ENCODE data around the gene BANK1. TPM values are rescaled to one million over a fixed set of nuclear protein-coding genes. Genes with fewer than 3 reads are reported as not detected.

BANK1 gene
- total and polyA plus RNA-seq, 2 of the 8 experiments (the other 6 are each of a cell fraction or from before 2014, with no cell fraction given), result 0.59 to 0.93 TPM

DNA sequence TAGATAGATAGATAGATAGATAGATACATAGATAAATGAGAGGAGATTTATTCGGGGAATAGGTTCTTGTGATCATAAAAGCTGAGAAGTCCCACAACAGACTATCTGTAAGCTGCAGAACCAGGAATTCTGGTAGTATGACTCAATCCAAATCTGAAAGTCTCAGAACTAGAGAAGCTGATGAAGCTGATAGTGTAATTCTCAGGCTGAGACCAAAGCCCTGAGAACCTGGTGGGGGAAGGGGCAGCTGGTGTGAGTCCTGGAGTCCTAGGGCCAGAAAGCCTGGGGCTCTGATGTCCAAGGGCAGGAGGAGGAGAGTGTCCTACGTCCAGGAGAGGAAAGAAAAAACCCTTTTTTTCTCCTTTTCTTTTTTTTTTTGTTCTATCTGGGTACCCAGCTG lies 8.0 kb upstream of the BANK1 start:
- H3K4me2 ChIP-seq (ENCODE audit: insufficient read depth in 1 of 2, low read depth in 2 of 2, low read length in 2 of 2), result no peak overlapping the region
- no peak overlapping the region for H2BK12ac ChIP-seq (ENCODE audit: low read depth, low read length)
- H4K8ac ChIP-seq (ENCODE audit: extremely low read depth, insufficient read depth, low read length), result no peak overlapping the region
- H3K4ac ChIP-seq (replicated peaks; ENCODE audit: insufficient read length, low read depth, low read length), result no peak overlapping the region
- no peaks in the 10 kb centered on the region for H3K23me2 ChIP-seq (ENCODE audit: low read depth, low read length)
- H2AFZ ChIP-seq (ENCODE audit: low read length), result no peak overlapping the region
- H3K79me2 ChIP-seq (ENCODE audit: control insufficient read depth in 1 of 2, insufficient read depth in 2 of 2, low read length in 2 of 2), result no peaks in the 10 kb centered on the region
- no peak overlapping the region for H4K5ac ChIP-seq (ENCODE audit: insufficient read length, low read depth, low read length)
- no peak overlapping the region for H3K14ac ChIP-seq (ENCODE audit: insufficient read length)
- POLR2A ChIA-PET (ENCODE audit: partially characterized antibody), result no interaction called here
- no peaks in the 10 kb centered on the region for H3K9me3 ChIP-seq (ENCODE audit: insufficient read depth in 2 of 2, low read depth in 1 of 2, low read length in 1 of 2)
- no peak overlapping the region for H3K27ac ChIP-seq (ENCODE audit: low read depth, low read length)
- no peaks in the 10 kb centered on the region for H4K20me1 ChIP-seq (replicated peaks in 1 of 2; ENCODE audit: control insufficient read depth in 1 of 2, insufficient read depth in 2 of 2, low read length in 2 of 2)
- no peak overlapping the region for H4K91ac ChIP-seq (replicated peaks; ENCODE audit: insufficient read length, low read length)
- DNase-seq (ENCODE audit: low read depth in 1 of 2, low spot score in 2 of 2) (no peak), FAIRE-seq (no peak)
- TF ChIP-seq SIX5 (IDR thresholded peaks at IDR 0.05; ENCODE audit: low read depth, low read length) (no peak), HDAC2 (IDR thresholded peaks at IDR 0.05; ENCODE audit: borderline replicate concordance in 1 of 2, low read depth in 2 of 2, low read length in 2 of 2) (no peak), JUN (IDR thresholded peaks at IDR 0.05; ENCODE audit: low read depth, low read length) (no peak), CBX5 (IDR thresholded peaks at IDR 0.05; ENCODE audit: low read depth, low read length) (no peak), SRF (IDR thresholded peaks at IDR 0.05; ENCODE audit: low read depth, low read length) (no peak)
- CTCF ChIA-PET (ENCODE audit: partially characterized antibody), result no interaction called here
- WGBS, 2 experiments (ENCODE audit: extremely low coverage in 1 of 2, insufficient coverage in 1 of 2, insufficient read length in 1 of 2, insufficient replicate concordance in 2 of 2, low coverage in 1 of 2, low lambda C conversion rate in 2 of 2, missing lambda C conversion rate in 1 of 2), result 87 to 100% methylated on average over 1 to 2 of the region's 2 CpGs
- no peak overlapping the region for H3K56ac ChIP-seq (replicated peaks; ENCODE audit: insufficient read length, low read depth, low read length)
- no peak overlapping the region for H2BK120ac ChIP-seq (replicated peaks; ENCODE audit: low read depth, low read length)
- H3K4me1 ChIP-seq (replicated peaks in 1 of 4; ENCODE audit: control insufficient read depth in 3 of 4, insufficient read depth in 4 of 4, low read length in 3 of 4), result peaks cover 0 to 4% (median under 1%) of the 10 kb centered on the region in 4 experiments; a peak in 3 of 7 replicates
- no peak overlapping the region for H2BK5ac ChIP-seq (ENCODE audit: low read depth, low read length)
- no peaks in the 10 kb centered on the region for H3K36me3 ChIP-seq (ENCODE audit: control insufficient read depth in 2 of 4, insufficient read depth in 4 of 4, low read length in 3 of 4)
- no peak overlapping the region for H3K4me3 ChIP-seq (ENCODE audit: extremely low read depth in 1 of 4, insufficient read depth in 2 of 4, low read depth in 3 of 4, low read length in 4 of 4)
- no peak overlapping the region for H2BK20ac ChIP-seq (ENCODE audit: low read length)
- no peak overlapping the region for H2AK5ac ChIP-seq (ENCODE audit: low read depth, low read length)
- no peak overlapping the region for H3K9ac ChIP-seq (replicated peaks in 1 of 4; ENCODE audit: extremely low read depth in 1 of 4, low read depth in 3 of 4, low read length in 3 of 4)
- H2BK15ac ChIP-seq (ENCODE audit: low read length), result no peak overlapping the region
- H3K23ac ChIP-seq (ENCODE audit: insufficient read length), result no peak overlapping the region
- H3K79me1 ChIP-seq (ENCODE audit: low read depth, low read length), result no peaks in the 10 kb centered on the region
- no peak overlapping the region for H3K18ac ChIP-seq (ENCODE audit: extremely low read depth, low read length)
- no peaks in the 10 kb centered on the region for H3K27me3 ChIP-seq (replicated peaks in 1 of 4; ENCODE audit: control insufficient read depth in 3 of 4, extremely low read depth in 1 of 4, insufficient read depth in 3 of 4, low read length in 3 of 4)
